NT2/D1 (cell line): ENCODE measurements around the gene SMAD6.

Experiments used
- SUZ12 ChIP-seq: IDR thresholded peaks from 2 replicates; pipeline ENCODE4 v1.6.1; 2011; ENCODE audit not compliant: insufficient read length, insufficient read depth; ENCODE audit errors: extremely low read depth
- ZNF274 ChIP-seq: IDR thresholded peaks from 2 replicates; pipeline ENCODE4 v1.6.1; 2011; ENCODE audit warnings: mild to moderate bottlenecking, low read depth, low read length

DNA sequence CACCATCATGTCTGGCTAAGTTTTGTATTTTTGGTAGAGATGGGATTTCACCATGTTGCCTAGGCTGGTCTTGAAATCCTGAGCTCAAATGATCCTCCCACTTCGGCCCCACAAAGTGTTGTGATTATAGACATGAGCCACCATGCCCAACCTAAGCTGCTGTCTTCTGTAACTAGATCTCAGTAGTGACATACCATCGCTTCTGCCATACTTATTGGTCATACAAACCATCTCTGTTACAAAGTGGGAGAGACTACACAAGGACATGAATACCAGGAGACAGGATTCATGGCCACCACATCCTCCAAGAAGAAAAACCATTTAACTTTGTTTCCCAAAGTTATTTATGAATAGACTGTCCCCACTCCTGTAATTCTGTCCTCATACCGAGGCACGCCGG, 81.3 kb downstream of the SMAD6 start:
- TF ChIP-seq SUZ12 (no peak), ZNF274 (no peak)
